NK-92 (cell line): ENCODE measurements around the gene MMS19.
A peak's percentile ranks its signal among the peaks of the same experiment; 100 is the strongest.
"Not testable (repeated sequence)": the region's sequence is repeated elsewhere in the genome, so short reads cannot be mapped to it uniquely, and the experiment has no call there.

Experiments
- DNase-seq: peaks from one replicate; lab custom pipeline; 2025; ENCODE audit not compliant: unreplicated experiment; lab: John Stamatoyannopoulos, UW

MMS19 gene

GRCh38 chr10:97498076-97498840 is at the start of gene MMS19:
Gene MMS19, minus strand, starts transcription at chr10:97498422. Its CDS starts 38 bp downstream, at chr10:97498384.
- peak; percentile 80 for DNase-seq

DNA sequence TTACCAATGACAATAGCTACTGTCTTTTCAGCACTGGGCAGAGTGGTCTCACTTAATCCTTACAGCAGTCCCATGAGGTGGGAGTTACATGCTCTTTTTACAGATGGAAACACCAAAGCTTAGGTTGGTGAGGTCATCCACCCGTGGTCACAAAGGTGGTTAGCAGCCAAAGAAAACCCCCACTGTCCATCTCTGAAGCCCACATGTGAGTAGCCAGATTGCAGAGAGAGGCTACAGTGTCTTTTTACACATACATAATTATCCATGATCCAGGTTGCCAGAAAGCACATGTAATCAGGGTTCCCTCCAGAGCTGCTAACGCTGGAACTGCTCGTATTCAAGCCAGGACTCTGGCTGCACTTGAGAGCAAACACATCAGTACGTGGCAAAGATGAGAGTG is 49.7 kb upstream of the MMS19 start:
- DNase-seq, result no peak

GRCh38 chr10:97547271-97547600 is 49.0 kb upstream of the MMS19 start:
- DNase-seq, result no peak

DNA sequence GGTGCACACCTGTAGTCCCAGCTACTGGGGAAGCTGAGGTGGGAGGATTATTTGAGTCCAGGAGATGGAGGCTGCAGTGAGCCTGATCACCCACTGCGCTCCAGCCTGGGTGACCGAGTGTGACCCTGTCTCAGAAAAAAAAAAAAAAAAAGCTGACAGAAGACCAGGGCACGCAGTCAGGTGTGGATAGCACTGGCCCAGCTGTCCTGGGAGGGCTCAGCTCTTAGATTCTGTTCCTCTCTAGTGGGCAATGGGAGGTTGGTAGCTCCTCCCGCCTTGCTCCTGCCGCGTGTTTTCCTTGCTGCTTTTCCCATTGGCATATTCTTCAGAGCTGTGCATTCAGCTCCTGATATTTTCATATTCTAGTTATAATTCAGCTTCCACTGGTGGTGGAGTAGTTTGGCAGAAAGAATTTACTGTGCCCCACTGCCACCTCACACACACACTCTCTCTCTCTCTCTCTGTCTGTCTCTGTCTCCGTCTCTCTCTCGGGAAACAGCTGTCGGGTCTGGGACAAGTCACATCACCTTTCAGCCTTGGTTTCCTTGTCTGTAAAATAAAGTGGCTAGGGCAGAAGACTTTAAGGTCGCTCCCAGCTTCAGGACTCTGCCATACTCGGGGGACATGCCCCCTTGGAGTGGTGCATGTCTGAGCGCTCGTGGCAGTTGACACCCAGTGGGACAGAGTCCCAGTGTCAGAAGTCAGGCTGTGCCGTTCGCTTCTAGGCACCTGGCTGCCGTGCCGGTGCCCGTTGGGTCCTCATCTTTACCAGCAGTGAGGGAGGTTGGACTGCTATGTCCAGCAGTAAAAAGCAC is 48.4 kb upstream of the MMS19 start:
- no peak for DNase-seq

DNA sequence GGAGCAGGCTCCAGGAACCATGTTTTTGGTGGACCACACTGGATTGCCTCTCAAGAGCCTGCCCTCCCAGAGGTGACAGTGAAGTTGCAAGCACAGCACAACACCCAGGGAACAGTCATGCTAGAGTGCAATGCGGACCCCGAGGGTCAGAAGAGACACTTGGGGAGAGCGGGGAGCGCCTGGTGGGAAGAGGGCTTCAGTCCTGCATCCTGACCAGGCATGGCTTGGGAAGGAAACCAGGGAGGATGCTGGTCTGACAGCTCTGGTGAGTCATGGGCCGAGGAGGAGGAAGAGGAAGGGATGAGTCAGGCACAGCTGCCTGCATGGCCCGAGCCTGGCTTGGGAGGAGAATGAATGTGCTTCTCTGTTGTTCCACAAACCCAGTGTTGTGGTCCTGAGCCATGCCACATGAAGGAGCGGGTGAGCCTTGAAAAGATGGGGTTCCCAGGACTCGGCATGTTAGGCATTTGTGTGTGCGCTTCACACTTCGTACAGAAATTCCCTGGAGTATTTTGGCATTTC is 44.9 kb upstream of the MMS19 start:
- no peak for DNase-seq

DNA sequence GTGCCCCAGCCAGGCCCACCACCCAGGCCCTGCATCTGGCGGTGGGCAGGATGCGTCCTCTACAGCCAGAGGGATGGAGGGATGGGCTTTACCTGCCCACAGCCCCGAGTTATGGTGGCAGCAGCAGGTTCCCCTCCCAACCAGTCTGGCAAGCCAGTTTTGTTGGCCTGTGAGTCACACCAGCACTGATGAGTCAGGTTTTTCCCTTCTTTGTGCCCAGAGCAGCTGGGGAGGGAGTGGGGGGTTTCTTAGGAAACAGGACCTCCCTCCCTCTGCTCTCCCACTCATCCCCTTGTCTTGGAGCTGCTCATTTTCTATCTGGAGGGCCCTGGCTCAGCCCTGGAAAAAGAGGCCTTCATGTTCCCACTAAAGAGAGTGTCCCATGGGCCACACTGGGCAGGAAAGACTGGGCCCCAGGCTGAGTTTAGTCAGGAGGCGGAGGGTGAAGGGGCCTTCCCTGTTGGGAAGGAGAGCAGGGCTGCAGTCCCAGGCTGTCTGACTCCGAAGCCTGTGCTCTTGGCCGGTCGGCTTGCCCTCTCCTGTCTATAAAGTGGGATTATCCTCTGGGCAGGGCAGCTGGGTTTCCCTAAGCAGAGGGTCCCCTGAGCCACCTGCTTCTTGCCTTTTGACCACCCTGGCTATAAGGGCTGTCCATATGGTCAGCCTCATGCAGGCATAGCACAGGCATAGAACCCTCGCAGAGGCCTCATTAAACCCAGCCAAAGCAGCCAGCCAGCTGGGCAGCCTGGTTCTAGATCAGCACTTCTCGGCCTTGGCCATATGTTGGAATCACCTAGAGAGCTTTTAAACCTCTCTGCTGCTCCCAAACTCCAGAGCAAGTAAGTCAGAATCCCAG is 44.2 kb upstream of the MMS19 start:
- DNase-seq, result no peak

DNA sequence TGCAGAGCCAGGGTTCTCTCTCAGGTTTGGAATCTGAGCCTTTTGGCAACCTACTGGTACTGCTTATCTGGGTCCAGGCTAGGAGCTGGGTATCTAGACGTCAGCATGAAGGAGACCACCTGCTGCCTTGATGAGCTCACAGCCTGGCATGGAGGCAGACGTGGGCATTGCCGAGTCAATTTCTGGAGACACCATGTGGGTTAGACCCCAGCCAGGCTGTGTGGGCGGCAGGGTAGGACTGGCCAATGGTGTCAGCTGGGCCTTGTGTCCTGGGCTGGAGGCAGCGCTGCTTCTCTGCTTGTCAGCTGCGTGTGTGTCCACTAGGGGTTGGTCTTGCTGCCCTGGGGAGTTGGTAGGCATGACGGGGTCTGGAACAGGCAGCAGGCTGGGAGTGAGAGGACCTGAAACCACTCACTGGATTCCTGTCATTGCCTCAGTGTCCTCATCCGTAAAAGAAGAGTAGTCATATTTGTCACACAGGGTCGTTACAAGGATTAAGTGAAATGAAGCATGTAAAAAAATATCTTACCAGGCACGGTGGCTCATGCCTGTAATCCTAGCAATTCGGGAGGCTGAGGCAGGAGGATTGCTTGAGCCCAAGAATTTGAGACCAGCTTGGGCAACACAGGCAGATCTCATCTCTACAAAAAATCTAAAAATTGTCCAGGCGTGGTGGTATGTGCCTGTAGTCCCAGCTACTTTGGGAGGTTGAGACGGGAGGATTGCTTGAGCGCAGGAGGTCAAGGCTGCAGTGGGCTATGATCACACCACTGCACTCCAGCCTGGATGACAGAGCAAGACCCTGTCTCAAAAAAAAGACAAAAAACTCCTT is 42.7 kb upstream of the MMS19 start:
- DNase-seq, result no peak

GRCh38 chr10:97539523-97540200 is 41.4 kb upstream of the MMS19 start:
- no peak for DNase-seq

GRCh38 chr10:97538839-97539238 is 40.6 kb upstream of the MMS19 start:
- DNase-seq, result no peak

GRCh38 chr10:97538411-97538810 is 40.2 kb upstream of the MMS19 start:
- no peak for DNase-seq

- DNase-seq, result no peak
Measured at GRCh38 chr10:97537186-97537869, 39.1 kb upstream of the MMS19 start.

- no peak for DNase-seq
Measured at GRCh38 chr10:97534746-97535367, 36.6 kb upstream of the MMS19 start.

- no peak for DNase-seq
Measured at GRCh38 chr10:97533888-97534287, 35.7 kb upstream of the MMS19 start.

- no peak for DNase-seq
Measured at GRCh38 chr10:97532935-97533671, 34.9 kb upstream of the MMS19 start.

- DNase-seq, result no peak
Measured at GRCh38 chr10:97531401-97531986, 33.3 kb upstream of the MMS19 start.

GRCh38 chr10:97529685-97530465 is 31.7 kb upstream of the MMS19 start:
- DNase-seq, result no peak

DNA sequence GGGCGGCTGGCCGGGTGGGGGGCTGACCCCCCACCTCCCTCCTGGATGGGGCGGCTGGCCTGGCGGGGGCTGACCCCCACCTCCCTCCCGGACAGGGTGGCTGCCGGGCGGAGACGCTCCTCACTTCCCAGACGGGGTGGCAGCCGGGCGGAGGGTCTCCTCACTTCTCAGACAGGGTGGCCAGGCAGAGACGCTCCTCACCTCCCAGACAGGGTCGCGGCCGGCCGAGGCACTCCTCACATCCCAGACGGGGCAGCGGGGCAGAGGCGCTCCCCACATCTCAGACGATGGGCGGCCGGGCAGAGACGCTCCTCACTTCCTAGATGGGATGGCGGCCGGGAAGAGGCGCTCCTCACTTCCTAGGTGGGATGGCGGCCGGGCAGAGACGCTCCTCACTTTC is 30.7 kb upstream of the MMS19 start:
- DNase-seq, result not testable (repeated sequence)
